Keratinocyte (primary cell): ENCODE data around the gene ASIC2.

Source experiments
- EZH2 ChIP-seq: IDR thresholded peaks from one replicate; pipeline ENCODE4 v1.6.1; 2012; ENCODE audit warnings: inconsistent platforms, mild to moderate bottlenecking, low read length, moderate library complexity
- TF ChIP-seq, protein P1 (sequence below), 3 experiments: IDR thresholded peaks in 1 of 3; conservative IDR thresholded peaks in 1 of 3; optimal IDR thresholded peaks in 1 of 3; 2 replicates in 2 of 3; 3 replicates in 1 of 3; pipeline versions ENCODE3 to v1.5.1; 2011; ENCODE audit warnings: low read length in 3 of 3, mild to moderate bottlenecking in 3 of 3, moderate library complexity in 2 of 3, control low read depth in 1 of 3, inconsistent platforms in 1 of 3; ENCODE audit not compliant: insufficient read depth in 2 of 3; ENCODE audit errors: extremely low read depth in 1 of 3

GRCh38 chr17:33138627-33139026 lies 154.5 kb downstream of the ASIC2 start:
- TF ChIP-seq, protein P1, sequence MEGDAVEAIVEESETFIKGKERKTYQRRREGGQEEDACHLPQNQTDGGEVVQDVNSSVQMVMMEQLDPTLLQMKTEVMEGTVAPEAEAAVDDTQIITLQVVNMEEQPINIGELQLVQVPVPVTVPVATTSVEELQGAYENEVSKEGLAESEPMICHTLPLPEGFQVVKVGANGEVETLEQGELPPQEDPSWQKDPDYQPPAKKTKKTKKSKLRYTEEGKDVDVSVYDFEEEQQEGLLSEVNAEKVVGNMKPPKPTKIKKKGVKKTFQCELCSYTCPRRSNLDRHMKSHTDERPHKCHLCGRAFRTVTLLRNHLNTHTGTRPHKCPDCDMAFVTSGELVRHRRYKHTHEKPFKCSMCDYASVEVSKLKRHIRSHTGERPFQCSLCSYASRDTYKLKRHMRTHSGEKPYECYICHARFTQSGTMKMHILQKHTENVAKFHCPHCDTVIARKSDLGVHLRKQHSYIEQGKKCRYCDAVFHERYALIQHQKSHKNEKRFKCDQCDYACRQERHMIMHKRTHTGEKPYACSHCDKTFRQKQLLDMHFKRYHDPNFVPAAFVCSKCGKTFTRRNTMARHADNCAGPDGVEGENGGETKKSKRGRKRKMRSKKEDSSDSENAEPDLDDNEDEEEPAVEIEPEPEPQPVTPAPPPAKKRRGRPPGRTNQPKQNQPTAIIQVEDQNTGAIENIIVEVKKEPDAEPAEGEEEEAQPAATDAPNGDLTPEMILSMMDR (optimal IDR thresholded peaks at IDR 0.05 in 1 of 3, IDR thresholded peaks at IDR 0.05 in 1 of 3, conservative IDR thresholded peaks at IDR 0.05 in 1 of 3; ENCODE audit: extremely low read depth in 1 of 3, insufficient read depth in 2 of 3, low read length in 3 of 3), result no peak
- no peak for TF ChIP-seq EZH2
